ENCODE measurements around the gene VAMP2.
A peak's percentile ranks its signal among the peaks of the same experiment; 100 is the strongest.

DNA sequence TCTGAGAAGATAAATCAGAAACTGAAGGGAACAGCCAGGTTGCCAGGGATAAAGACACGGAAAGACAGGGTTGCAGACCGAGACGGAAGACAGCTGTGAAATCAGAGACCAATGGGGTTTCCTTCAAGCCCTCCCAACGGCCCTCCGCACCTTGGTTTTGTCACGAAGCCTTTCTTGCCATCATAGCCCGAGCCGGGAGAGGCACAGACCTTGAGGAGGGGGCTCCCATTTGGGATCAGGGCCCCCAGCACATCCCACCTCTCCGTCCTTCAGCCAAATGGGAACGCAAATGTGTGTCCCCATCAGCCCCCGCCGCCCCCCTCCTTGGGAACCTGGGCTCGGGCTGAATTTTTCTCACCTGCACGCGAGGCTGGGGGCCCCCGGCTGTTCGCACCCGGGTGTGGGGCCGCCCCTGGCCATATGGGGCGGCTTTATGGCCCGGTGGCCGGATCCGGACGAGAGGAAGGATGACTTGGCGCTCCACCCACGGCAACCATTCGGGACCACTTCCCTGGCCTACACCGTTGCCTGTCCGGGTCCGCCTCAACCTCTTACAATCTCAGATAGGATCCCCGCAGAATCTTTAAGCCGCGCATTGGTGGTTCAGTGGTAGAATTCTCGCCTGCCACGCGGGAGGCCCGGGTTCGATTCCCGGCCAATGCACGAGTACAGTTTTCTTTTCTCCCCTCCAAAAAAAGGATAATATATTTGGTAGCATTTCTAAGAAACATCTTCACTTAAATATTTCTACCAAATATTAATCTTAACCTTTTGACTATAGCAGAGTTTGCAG lies 37.4 kb downstream of the VAMP2 start:
- TF ChIP-seq TAF1 (IDR thresholded peaks at IDR 0.05; ENCODE audit: low read depth) (no peak), CTCF (IDR thresholded peaks at IDR 0.05; ENCODE audit: poor library complexity, severe bottlenecking) (no peak), RAD21 (conservative IDR thresholded peaks at IDR 0.05) (no peak), EZH2 (IDR thresholded peaks at IDR 0.05; ENCODE audit: borderline replicate concordance, insufficient read depth, low read length, poor library complexity, severe bottlenecking) (no peak), POLR2AphosphoS5 (IDR thresholded peaks at IDR 0.05) (peak; percentile 65), MXI1 (conservative IDR thresholded peaks at IDR 0.05; ENCODE audit: poor library complexity, severe bottlenecking) (no peak)
- TF ChIP-seq, protein P1, sequence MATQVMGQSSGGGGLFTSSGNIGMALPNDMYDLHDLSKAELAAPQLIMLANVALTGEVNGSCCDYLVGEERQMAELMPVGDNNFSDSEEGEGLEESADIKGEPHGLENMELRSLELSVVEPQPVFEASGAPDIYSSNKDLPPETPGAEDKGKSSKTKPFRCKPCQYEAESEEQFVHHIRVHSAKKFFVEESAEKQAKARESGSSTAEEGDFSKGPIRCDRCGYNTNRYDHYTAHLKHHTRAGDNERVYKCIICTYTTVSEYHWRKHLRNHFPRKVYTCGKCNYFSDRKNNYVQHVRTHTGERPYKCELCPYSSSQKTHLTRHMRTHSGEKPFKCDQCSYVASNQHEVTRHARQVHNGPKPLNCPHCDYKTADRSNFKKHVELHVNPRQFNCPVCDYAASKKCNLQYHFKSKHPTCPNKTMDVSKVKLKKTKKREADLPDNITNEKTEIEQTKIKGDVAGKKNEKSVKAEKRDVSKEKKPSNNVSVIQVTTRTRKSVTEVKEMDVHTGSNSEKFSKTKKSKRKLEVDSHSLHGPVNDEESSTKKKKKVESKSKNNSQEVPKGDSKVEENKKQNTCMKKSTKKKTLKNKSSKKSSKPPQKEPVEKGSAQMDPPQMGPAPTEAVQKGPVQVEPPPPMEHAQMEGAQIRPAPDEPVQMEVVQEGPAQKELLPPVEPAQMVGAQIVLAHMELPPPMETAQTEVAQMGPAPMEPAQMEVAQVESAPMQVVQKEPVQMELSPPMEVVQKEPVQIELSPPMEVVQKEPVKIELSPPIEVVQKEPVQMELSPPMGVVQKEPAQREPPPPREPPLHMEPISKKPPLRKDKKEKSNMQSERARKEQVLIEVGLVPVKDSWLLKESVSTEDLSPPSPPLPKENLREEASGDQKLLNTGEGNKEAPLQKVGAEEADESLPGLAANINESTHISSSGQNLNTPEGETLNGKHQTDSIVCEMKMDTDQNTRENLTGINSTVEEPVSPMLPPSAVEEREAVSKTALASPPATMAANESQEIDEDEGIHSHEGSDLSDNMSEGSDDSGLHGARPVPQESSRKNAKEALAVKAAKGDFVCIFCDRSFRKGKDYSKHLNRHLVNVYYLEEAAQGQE (IDR thresholded peaks at IDR 0.05; ENCODE audit: borderline replicate concordance) = peak; percentile 2
